ENCODE results near the gene ARHGEF16.

The ARHGEF16 gene

DNA sequence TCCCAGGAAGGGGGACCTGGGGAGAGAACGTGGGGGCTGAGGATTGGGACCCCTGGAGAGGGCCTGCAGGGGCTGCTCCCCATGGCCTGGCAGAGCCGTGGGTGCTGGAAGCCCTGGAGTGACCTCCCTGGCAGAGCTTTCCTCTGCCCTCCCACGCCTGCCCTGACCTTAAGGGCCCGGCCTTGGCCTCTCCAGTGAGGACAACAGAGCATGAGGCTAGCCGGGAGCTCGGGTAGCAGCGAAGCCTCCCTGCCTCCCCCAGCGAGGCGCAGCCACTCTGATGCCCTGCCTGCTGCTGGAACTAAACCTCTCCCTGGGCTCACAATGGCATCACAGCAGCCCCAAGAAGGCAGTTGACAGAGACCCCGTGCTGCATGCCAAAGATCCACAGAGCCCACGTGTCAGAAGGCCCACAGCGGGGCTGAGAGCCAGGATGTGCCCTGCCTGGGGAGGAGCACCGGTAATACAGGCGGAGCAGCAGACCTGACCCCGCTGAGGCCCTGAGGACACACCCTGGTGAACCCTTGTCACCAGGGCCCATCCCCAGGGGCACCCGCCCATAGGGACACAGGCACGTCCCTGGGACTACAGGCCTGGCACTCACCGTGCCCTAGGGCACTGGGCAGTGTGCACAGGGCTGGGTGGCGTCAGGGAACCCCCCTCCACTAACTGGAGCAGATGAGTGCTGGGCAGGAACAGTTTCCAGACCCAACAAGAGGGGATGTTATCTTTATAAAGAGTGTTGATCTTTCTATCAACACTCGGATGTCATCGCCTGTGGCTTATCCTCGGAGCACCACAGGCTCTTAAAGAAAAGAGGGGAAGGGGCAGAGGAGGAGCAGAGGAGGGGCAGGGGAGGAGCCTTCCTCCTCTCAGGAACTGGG is 48.4 kb downstream of the ARHGEF16 start:
- DNase-seq (ENCODE audit: low read depth): no peak

DNA sequence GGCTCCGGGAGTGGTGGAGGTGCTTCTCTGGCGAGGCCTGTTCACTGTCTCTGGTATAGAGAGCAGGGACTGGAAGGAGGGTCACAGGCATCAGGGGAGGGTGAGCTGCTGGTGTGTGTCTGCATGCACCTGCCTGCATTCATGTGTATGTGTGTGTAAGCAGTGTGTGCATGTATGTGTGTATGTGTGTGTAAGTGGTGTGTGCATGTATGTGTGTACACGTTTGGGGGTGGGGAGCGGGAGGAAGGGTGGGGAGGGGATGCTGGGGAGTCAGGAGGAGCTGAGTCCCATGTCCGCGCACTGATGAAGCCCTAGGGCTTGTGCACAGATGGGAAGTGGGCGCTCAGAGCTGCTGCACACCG is 49.0 kb downstream of the ARHGEF16 start:
- no peak for DNase-seq (ENCODE audit: low read depth)

DNA sequence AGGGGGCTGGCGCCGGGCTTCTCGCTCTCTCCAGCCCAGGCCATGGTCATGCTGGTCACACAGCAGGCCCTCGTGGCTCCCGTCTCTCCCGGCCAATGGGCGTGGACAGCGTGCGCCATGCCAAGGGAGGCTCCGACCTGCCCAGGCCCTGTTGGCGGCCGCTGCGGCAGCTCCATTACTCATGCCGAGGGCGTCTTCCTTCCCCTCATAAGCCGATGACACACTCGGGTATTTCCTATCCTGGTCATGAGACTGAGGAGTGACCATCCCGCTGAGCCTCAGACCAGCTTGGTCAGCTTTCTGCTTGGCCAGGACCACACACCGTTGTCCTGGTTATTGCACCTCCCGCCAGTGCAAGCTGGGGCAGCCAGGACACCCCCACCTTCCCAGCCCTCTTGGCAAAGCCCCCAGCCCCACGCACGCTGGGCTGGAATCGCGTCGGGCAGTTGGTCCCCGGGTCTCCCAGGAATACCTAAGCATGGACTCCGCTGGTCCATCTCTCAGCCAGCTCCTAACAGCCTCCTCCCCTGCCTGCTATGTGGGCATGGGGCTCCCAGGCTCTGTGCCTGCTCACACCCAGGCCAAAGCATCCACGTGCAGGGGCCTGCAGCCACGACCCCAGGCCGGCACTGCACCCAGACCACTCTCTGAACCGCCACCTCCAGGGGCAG is 49.8 kb downstream of the ARHGEF16 start:
- no peak for DNase-seq (ENCODE audit: low read depth)

DNA sequence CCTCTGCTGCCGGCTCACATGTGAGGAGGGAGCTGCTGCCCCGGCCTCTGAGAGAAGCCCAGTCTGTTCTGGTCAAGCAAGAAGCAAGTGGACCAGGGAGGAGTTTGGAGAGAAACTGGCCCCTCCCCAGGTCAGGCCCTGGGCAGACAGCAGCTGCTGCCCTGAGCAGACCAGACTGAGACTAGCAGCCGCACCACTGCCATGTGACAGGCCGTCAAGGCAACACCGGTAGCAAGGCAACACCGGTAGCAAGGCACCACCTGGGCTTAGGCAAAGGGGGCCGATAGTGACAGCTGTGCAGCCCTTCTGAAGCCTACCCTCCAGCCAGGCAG is 50.3 kb downstream of the ARHGEF16 start:
- DNase-seq (ENCODE audit: low read depth): no peak

DNA sequence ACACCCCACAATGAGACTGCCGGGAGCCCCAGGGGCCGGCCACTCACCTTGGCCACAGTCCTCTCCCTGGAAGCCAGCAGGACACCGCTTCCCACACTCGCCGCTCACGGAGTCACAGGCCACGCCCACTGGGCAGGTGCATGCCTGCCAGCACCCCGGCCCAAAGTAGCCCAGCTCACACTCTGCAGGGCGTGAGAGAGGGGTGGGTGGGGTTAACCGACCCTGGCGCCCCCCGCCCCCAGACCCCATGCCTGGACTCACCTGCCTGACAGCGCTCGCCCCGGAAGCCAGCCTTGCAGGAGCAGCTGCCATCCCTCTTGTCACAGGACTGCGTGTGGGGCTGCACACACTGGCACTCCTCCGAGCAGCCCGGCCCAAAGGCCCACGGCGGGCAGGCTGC is 50.7 kb downstream of the ARHGEF16 start:
- no peak for DNase-seq (ENCODE audit: low read depth)

DNA sequence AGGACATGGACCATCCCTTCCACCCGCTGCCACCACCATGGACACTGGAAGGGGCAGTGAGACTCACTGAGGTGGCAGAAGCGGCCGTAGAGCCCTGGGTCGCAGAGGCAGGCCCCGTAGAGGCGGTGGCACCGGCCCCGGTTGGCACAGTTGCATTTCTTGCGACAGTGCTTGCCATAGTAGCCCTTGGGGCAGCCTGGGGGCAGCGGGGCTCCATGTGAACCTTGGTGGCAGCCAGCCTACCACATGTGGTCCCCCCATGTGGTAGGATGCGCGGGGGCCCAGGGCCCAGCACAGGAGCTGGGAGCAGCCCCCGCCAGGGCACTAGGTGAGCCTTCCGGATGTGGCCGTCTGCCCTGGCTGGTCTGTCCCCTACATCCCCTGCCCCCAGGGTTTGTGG is 51.6 kb downstream of the ARHGEF16 start:
- DNase-seq (ENCODE audit: low read depth): no peak

DNA sequence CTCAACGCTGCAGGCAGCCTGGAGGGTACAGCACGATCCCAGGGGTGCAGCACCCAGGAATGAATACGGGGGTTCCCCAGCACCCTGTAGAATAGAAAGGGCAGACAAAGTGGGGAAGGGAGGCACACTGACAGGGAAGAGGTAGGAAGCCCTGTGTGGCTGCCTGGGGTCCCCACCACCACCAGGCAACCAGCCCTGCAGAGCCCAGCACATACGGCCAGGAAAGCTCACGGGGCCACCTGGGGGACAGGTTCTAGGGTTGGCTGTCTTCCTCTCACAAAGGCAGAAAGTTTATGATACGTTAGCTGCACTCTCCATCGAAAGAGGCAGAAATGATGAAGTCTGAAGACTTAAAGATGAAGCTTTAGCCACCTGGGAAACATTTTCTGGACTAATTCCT is 52.5 kb downstream of the ARHGEF16 start:
- DNase-seq (ENCODE audit: low read depth): no peak

DNA sequence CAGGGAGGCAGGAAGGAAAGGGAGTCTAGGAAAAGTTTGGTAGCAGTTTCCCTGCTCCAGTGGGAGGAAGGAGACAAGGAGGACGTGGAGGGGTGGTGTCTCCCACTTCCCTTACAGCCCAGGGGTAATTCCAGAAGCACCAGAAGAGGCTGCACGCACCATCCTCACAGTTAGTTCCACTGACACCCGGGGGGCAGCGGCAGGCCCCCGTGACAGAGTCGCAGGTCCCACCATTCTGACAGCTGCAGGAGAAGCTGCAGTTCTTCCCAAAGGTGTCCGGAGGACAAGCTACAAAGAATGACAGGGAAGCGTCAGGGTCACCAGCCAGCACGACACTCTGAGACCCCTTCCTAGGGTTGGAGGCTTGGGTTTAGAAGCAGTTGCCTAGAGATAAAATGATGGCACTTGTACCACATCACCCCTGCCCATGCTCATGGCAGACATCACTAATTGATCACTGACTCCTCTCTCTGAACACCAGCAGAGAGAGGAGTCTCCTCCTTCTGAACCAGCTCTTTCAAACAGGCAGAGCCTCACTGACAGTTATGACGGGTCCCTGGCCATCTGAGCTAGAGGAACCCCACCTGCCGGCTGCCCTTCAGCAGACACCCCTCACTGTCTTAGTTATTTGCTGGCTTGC is 53.3 kb downstream of the ARHGEF16 start:
- no peak for DNase-seq (ENCODE audit: low read depth)

DNA sequence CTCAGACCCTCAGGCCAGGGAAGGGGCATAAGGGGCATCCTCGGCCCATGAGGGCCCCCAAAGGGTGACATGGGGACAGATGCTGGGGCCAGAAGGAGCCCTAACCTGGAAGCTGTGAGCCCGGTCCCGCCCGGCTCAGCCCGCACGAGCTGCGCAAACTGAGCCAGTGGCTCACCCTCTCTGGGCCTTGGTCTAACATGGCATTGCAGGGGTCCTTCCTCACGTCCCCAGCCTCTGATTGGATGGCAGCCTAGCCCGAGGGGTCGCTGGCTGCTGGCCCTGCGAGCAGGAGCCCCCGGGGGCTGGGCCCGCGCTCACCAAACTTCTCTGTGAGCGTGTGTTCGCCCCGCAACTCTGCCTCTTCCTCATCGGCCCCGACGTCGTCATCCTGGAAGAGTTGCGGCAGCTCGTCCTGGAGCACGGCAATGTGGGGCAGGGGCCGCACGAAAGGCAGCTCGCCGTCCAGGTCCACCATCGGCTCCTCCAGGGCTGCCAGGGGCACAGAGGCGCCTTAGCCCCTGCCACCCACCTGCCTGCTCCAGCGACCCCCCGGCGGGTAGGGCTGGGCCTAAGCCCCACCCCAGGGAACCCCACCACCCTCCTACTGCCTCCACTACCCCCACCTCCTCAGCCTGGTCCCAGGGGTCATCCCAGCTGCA is 54.4 kb downstream of the ARHGEF16 start:
- no peak for DNase-seq (ENCODE audit: low read depth)

DNA sequence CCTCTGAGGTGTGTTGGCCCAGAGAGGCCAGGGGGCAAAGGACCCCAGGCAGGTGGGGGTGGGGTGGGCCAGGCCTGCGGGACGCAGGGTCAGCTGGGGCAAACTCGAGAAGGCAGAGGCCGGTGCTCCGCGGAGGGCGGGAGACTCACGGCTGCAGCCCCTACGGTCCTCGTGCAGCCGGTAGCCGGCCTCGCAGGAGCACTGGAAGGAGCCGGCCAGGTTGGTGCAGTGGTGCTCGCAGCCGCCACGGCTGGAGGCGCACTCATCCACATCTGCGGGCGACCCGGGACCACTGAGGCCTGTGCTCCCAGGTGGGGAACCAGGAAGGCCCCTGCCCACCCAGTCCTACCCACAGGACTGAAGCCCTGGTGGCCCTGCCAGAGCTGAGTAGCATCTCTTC is 55.3 kb downstream of the ARHGEF16 start:
- no peak for DNase-seq (ENCODE audit: low read depth)

DNA sequence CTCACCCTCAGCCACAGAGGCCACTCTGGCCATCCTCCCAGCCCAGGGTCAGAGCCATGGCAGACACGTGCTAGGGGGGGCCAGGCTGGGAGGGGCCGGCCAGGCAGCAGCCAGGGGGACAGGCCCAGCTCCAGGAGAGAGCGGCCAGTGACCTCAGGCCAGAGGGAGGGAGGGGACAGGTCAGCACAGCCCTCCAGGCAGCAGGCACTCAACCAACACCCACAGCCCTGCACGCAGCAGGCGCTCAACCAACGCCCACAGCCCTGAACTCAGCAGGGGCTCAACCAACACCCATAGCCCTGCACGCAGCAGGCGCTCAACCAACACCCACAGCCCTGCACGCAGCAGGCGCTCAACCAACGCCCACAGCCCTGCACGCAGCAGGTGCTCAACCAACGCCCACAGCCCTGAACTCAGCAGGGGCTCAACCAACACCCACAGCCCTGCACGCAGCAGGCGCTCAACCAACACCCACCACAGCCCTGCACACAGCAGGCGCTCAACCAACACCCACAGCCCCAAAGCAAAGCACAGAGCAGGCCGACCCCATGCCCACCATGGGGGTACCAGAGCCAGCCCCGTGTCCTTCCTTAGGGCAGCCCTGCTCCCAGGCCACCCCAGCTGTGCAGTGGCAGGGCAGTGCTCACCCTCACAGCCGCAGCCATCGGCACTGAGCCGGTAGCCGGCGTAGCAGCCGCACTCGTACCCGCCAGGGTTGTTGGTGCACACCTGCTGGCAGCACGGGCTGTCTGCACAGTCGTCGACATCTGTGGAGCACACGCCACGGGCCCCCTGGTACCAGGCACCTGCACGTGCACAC is 55.9 kb downstream of the ARHGEF16 start:
- no peak for DNase-seq (ENCODE audit: low read depth)

DNA sequence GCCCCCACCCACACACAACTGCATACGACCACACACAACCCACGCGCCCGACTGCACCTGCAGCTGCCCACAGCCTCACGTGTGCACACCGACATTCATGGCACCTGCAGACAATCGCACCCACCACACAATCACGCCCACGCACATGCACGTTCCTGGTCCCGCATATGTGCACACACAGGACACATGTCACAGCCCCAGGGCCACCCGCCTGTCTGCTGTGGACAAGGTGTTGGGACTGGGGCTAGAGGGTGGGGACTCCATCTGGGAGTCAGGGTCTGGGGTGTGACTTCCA is 56.4 kb downstream of the ARHGEF16 start:
- no peak for DNase-seq (ENCODE audit: low read depth)

DNA sequence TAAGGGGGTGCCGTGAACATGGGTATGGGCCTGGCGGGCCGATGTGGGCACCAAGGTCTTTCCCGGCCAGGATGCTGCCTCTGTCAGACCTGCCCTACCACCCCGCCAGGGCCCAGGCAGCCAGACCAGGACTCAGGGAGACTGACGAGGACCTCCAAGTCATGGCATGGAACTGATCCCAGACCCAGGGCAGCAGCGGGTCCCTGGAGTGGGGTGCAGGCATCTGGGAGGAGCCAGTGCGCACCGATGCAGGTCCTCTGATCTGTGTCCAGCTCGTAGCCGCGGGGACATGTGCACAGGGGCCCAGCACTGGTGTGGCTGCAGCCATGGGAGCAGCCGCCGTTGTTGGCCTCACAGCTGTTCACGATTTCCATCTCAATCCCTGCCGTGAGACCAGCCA is 56.8 kb downstream of the ARHGEF16 start:
- DNase-seq (ENCODE audit: low read depth): no peak

DNA sequence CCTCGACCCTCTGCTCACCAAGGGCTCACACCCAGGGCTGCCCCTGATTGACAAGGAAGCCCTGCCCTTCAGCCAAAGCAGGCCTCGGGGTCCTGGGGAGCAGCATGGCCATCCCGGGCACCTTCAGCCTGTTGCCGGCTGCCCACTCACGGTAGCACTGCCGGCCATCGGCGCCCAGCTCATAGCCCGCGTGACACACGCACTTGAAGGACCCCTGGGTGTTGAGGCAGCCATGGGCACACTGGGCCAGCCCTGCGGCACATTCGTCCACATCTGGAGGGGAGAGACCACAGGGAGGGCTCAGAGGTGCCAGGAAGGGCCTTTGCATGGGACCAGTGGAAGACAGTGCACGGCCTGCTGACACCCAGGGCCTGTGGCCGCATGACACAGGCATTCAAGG is 57.4 kb downstream of the ARHGEF16 start:
- no peak for DNase-seq (ENCODE audit: low read depth)

DNA sequence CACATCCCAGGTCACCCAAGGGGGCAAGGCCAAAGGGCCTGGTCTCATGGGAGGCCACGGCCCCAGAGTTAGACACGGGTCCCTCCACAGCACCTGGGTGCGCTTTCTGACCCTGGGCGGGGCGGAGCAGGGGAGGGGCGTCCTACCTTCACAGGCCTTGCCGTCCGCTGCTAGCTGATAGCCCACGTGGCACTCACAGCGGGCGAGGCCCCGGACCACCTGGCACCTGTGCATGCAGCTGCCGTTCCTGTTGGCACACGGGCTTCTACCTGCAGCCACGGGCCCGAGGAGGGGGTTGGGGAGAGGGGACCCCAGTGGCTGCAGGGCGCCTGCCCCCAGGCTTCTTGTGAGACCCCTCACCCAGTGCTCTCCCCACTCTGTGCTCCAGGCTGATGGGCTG is 59.9 kb downstream of the ARHGEF16 start:
- DNase-seq (ENCODE audit: low read depth): no peak

DNA sequence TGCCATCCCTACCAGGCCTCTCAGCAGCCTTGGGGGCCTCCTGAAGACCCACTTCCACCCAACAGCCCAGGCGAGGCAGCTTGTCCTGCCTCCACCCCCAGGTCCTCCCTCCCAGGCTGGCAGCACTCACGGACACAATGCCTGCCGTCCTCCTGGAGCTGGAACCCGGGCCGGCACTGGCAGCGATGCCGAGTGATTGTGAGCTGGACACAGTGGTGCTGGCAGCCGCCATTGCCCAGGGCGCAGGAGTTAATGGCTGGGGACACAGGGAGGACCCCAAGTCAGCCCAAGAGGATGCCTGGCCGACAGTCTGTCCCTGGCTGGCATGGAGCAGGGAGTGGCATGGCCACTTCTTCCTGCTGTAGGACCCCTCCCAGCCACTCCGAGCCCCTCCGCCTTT is 60.8 kb downstream of the ARHGEF16 start:
- no peak for DNase-seq (ENCODE audit: low read depth)

DNA sequence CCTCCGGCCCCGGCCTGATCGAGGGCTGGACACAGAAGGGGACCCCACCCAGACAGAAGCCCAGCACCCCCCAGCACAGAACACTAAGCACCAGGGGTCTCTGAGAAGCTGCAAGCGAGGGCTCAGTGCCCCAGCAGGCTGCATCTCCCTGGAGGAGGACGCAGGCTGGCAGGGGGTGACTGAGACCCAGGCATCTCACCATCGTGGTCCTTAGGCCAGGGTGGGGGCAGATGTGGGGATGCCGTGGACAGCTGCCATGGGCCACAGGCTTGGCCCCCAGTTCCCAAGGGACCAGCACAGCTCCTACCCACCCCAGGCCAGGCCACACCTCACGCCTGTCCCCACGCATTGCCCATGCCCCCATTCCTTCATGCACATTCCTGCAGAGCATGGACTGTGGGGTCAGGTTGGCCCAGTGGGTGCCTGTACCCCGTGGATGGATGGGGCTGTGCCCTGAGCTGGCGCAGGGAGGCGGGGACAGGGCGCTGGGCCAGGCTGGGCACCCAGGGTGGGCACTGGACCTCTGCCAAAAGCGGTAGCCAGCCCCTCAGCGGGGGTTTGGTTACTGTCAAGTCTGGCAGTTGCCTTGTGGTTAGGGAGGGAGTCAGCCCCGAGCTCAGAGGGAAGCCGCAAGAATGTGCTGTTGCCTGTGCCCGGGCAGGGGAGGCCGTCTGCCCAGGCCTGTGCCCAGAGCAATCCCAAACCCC is 61.5 kb downstream of the ARHGEF16 start:
- no peak for DNase-seq (ENCODE audit: low read depth)

DNA sequence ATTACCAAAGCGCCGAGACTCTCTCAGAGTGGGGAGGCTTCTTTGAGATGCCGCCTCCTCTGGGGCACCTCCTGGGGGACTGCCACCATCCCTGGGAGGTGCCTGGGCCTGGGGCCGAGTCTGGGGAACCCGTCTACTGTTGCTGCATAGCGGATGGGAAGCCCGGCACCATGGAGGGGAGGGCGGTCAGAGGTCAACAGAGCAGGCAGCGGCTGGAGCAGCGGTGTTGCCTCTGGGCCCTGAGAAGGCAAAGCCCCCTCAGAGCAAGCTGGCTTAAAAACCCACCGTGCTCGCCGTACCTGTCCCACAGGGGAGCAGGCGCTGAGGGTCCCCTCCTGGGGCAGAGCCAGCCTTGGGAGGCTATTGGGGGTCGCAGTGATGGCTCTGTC is 62.0 kb downstream of the ARHGEF16 start:
- DNase-seq (ENCODE audit: low read depth): no peak

DNA sequence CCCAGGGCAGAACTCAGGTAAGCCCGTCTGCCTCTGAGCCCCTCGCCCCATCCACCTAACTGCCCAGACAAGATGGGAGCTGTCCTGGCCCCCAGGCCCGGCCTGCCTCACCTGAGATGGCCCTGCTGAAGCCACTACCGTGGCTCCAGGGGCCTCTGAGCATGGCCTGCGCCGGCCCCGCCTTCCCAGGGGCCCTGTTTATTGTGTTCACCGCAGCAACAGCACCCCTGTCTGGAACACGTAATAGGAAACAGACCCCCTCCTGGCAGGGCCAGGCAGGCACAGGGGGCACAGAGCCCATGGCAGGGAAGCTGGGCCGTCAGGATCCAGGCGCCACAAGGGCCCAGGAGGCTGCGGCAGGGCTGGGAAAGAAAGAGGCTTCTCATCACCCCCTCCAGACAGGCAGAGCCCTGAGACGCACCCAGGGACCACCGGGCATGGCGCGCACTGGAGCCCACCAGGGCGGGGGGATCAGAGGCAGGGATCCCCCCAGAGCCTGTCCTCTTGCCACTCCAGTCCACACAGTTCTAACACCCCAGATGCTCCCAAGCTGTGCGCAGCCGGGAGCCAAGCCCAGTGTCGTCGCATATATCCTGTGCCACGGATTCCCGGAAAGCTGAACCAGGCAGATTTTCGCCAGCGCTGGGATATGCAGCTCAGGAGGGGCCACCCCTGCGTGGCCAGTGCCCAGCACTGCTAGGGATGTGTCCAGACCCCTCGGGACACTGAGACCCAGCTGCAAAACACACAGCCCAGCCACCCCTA is 62.6 kb downstream of the ARHGEF16 start:
- no peak for DNase-seq (ENCODE audit: low read depth)

DNA sequence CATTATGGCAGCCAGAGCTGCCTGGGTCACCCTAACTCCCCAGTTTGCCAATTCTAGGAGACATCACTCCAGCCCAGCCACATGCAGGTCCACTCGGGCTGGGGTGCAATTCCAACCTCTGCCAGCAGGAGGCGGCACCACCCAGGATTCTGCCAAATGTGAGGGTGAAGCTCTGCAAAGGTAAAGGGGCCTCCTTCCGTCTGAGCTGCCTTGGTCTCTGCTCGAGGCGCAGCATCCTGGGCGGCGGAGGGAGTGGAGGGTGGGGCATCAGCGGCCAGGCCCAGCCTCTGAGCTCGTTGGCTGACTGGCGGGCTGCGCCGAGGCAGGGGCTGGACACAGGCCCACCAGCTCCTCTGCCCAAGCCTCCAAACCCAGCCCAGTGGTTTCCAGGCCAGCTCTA is 63.8 kb downstream of the ARHGEF16 start:
- no peak for DNase-seq (ENCODE audit: low read depth)

DNA sequence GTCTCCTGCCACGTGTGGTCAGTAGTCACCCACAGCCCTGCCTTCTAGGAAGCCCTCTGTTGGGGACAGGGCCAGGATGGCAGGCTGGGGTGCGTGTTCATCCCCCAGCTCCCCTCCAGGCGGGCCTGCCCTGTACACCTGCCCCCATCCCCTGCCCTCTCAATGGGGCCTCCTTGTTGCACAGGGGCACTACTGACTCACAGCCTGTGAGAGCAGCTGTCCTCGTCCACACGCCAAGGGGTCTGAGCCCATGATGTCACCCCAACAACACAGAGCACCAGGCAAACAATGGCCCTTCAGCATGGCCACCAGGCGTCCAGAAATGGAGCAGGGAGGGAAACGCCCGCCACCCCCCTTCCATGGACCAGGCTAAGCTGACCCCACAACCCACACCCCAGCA is 64.3 kb downstream of the ARHGEF16 start:
- no peak for DNase-seq (ENCODE audit: low read depth)
